ENCODE results near the gene EDC3.

DNA sequence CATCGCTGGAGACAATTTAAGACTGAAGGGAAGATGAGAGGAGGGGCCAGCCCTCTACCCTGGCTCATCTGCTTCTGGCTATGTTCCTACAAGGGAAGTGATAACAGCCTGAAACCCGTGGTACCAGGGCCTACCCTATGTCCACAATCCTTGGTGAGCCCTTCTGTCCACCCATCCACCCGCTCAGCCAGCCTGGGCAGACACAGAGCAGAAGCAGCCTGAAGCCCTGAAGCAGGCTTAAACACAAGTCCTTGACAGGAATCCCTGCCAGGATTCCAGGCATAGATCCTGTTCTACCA lies 64.8 kb downstream of the EDC3 start:
- TF ChIP-seq RCOR1 (IDR thresholded peaks at IDR 0.05; ENCODE audit: low read depth, low read length) = no peak
- no peak for TF ChIP-seq FOSL2 (IDR thresholded peaks at IDR 0.05)
- no peak for TF ChIP-seq FOSL2 (CRISPR knock-in tag; IDR thresholded peaks at IDR 0.05)
- TF ChIP-seq, protein P1, sequence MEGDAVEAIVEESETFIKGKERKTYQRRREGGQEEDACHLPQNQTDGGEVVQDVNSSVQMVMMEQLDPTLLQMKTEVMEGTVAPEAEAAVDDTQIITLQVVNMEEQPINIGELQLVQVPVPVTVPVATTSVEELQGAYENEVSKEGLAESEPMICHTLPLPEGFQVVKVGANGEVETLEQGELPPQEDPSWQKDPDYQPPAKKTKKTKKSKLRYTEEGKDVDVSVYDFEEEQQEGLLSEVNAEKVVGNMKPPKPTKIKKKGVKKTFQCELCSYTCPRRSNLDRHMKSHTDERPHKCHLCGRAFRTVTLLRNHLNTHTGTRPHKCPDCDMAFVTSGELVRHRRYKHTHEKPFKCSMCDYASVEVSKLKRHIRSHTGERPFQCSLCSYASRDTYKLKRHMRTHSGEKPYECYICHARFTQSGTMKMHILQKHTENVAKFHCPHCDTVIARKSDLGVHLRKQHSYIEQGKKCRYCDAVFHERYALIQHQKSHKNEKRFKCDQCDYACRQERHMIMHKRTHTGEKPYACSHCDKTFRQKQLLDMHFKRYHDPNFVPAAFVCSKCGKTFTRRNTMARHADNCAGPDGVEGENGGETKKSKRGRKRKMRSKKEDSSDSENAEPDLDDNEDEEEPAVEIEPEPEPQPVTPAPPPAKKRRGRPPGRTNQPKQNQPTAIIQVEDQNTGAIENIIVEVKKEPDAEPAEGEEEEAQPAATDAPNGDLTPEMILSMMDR (IDR thresholded peaks at IDR 0.05) = no peak
- TF ChIP-seq ZFP36 (IDR thresholded peaks at IDR 0.05; ENCODE audit: borderline replicate concordance, partially characterized antibody) = no peak

Measured in A549 (cell line).